Fibroblast of pulmonary artery (primary cell): ENCODE results near the gene TMEM187.
"Not testable (repeated sequence)": the region's sequence is repeated elsewhere in the genome, so short reads cannot be mapped to it uniquely, and the experiment has no call there.

Source experiments
- DNase-seq: peaks from one replicate; pipeline ENCODE4 v3.0.0-alpha.2; 2010; ENCODE audit warnings: low read depth
- H3K4me3 ChIP-seq: replicated peaks from 2 replicates; pipeline ENCODE4 v1.5.1; 2011; ENCODE audit warnings: low read depth, mild to moderate bottlenecking, control low read depth, low read length, moderate library complexity
- TF ChIP-seq, protein P1 (sequence below): IDR thresholded peaks from 2 replicates; pipeline ENCODE4 v1.5.1; 2011; ENCODE audit warnings: mild to moderate bottlenecking, control low read depth, low read length, inconsistent platforms; ENCODE audit errors: missing control alignments

Gene TMEM187

DNA sequence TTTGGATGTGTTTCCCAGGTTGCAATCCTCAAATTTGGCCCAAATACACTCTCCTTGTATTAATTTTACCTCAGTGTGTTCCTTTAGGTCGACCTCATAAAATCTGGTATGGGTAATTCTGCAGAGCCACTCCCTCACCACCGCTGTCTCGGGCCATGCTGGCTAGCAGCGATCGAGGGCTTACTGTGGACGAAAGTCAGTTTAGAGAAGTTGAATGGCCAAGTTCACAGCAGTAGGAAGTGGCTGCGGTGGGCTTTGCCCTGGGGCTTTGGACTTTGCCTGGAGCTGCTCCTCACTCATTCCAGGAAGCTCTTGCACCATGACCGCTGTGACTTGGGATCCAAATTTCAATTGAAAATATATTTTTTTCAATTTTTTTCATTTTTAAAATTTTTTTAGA, 19.6 kb downstream of the TMEM187 start:
- H3K4me3 ChIP-seq = no peak overlapping the region
- TF ChIP-seq, protein P1, sequence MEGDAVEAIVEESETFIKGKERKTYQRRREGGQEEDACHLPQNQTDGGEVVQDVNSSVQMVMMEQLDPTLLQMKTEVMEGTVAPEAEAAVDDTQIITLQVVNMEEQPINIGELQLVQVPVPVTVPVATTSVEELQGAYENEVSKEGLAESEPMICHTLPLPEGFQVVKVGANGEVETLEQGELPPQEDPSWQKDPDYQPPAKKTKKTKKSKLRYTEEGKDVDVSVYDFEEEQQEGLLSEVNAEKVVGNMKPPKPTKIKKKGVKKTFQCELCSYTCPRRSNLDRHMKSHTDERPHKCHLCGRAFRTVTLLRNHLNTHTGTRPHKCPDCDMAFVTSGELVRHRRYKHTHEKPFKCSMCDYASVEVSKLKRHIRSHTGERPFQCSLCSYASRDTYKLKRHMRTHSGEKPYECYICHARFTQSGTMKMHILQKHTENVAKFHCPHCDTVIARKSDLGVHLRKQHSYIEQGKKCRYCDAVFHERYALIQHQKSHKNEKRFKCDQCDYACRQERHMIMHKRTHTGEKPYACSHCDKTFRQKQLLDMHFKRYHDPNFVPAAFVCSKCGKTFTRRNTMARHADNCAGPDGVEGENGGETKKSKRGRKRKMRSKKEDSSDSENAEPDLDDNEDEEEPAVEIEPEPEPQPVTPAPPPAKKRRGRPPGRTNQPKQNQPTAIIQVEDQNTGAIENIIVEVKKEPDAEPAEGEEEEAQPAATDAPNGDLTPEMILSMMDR = no peak
- no peak for DNase-seq

DNA sequence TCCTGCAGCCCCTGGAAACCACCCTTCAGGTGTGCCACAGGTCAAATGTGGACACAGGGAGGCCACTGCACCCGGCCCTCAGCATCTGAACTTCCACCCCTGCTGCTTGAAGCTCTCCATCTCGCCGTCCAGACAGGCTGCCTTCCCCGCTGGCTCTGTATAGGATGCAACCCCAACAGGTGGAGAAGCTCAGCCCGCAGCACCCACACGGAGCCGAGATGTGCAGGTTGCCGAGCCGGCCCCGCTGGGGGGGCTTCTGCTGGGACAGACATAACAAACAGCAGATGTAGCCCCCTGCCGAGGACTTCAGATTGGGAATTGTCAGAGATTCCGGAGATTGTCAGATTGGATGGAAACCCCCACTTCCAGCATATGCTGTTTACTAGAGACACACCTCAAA, 20.5 kb downstream of the TMEM187 start:
- H3K4me3 ChIP-seq = no peak overlapping the region
- DNase-seq = no peak
- TF ChIP-seq, protein P1 = no peak

DNA sequence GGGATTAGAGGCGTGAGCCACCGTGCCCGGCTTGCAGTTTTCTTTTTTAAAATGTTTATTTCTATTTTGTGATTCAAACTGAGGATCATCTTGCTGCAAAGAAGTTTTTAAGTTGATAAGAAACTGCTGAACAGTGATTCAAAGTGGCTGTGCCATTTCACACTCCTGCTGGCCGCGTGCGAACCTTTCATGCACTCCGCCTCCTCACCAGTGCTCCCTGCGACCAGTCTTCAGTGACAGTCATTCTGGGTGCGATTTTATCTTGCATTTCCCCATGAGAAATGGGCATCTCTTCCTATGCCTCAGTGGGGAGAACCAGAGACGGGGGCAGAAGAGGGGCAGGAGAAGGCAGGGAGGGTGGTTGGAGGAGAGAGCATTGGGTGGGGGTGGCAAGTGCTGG, 21.4 kb downstream of the TMEM187 start:
- no peak for DNase-seq
- no peak overlapping the region for H3K4me3 ChIP-seq
- TF ChIP-seq, protein P1 = no peak

DNA sequence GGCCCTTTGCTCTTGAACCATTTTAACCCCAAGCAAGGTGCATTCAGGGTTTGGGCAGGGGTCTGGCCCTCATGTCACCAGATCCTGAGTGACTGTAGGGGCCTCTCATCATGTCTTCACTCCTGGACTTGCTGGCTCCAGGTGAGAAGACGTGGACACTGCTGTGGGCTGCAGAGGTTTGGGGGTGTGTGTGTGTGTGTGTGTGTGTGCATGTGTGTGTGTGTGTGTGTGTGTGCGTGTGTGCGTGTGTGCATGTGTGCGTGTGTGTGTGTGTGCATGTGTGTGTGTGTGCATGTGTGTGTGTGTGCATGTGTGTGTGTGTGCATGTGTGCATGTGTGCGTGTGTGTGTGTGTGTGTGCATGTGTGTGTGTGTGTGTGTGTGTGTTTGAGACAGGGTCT, 21.8 kb downstream of the TMEM187 start:
- not testable (repeated sequence) for DNase-seq

DNA sequence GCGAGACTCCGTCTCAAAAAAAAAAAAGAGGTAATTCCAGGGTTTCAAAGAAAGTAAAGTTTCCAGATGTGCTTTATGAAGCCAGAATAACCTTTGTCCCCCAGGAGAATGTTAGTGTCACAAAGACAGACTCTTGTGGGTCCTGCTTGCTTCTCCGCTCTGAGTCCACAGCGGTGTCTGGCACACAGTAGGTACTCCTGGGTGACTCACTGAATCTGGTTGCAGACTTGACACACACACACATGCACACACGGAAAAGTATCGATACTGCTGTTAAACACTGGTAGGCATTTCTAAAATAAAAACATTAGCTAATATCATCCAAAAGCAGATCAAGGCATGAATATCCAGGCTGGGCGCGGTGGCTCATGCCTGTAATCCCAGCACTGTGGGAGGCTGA, 22.9 kb downstream of the TMEM187 start:
- no peak overlapping the region for H3K4me3 ChIP-seq
- TF ChIP-seq, protein P1 = no peak
- no peak for DNase-seq

More for the DNA sequence above, 21.8 kb downstream of the TMEM187 start:
- not testable (repeated sequence) for H3K4me3 ChIP-seq

DNA sequence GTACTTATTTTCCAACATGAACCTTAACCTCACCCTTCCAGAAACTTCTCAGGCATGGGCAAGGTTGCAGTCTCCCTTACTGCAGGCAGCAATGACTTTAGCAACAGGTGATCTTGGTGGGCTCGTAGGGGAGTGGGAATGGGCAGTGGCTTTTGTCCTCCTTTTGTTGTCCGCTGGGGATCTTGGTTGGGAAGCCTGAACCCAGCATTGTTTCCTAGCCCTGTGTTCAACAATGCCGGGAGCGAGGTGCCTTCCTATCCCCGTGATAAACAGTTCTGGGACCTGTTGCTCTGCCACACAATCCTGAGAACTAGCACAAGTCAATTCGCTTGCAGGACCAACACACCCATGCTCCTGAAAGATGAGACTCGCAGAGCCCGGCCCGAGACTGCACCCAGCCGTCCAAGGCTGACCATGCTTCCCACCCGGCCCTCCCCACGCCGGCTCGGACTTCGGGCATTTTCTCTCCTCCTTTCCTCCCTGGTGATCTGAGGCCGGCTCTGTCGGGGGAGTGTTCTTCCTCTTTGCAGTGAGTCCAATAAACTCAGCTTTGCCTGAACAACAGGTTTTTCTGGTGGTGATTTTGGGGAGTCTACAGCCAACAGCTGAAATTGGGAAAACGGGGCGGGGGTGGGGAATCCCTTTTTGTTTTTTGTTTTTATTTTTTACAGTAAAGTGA, 26.9 kb downstream of the TMEM187 start:
- TF ChIP-seq, protein P1 = no peak
- no peak for DNase-seq
- no peak overlapping the region for H3K4me3 ChIP-seq

DNA sequence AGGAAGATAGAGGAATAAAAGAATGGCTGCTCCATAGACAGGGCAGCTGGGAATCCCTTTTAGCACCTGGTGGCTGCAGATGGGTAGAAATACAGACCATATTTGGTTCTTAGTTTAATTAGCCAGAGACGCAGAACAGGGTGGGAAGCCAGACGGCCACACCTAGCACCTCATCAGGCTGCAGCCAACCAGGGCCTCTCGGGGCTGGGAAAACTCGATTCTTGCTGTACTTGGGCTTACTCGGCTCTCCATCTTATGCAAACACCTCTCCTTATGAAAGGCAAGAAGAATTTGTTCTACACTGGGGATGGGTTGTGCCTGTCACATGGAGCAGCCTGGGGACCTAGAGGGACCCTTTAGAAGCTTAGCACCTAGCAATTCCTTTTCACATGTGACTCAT, 27.5 kb downstream of the TMEM187 start:
- no peak for DNase-seq
- H3K4me3 ChIP-seq = no peak overlapping the region
- TF ChIP-seq, protein P1 = no peak
